Keratinocyte (primary cell): ENCODE measurements around the gene TESK1.

Experiments
- EZH2 ChIP-seq: IDR thresholded peaks from one replicate; pipeline ENCODE4 v1.6.1; 2012; ENCODE audit warnings: inconsistent platforms, mild to moderate bottlenecking, low read length, moderate library complexity
- TF ChIP-seq, protein P1 (sequence below), 3 experiments: IDR thresholded peaks in 1 of 3; conservative IDR thresholded peaks in 1 of 3; optimal IDR thresholded peaks in 1 of 3; 2 replicates in 2 of 3; 3 replicates in 1 of 3; pipeline versions ENCODE3 to v1.5.1; 2011; ENCODE audit warnings: low read length in 3 of 3, mild to moderate bottlenecking in 3 of 3, moderate library complexity in 2 of 3, control low read depth in 1 of 3, inconsistent platforms in 1 of 3; ENCODE audit not compliant: insufficient read depth in 2 of 3; ENCODE audit errors: extremely low read depth in 1 of 3

DNA sequence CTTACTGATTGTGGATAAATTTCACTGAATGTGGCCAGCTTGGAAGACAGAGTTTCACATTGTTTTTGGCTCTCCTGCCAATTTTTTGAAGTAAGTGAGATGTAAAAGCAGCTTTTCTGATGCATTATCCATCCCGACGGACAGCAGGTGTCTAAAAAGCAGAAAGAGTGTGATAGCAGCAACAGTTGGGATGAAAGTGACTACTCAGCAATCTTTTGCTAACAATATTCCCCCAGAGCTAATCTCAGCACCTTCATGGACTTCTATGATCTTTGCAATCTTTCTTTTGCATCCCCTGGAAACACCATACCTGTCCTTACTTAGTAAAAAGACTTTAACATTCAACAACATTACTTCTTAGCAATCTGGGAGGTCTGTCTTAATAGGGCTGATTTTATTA lies 7.8 kb downstream of the TESK1 start:
- TF ChIP-seq, protein P1, sequence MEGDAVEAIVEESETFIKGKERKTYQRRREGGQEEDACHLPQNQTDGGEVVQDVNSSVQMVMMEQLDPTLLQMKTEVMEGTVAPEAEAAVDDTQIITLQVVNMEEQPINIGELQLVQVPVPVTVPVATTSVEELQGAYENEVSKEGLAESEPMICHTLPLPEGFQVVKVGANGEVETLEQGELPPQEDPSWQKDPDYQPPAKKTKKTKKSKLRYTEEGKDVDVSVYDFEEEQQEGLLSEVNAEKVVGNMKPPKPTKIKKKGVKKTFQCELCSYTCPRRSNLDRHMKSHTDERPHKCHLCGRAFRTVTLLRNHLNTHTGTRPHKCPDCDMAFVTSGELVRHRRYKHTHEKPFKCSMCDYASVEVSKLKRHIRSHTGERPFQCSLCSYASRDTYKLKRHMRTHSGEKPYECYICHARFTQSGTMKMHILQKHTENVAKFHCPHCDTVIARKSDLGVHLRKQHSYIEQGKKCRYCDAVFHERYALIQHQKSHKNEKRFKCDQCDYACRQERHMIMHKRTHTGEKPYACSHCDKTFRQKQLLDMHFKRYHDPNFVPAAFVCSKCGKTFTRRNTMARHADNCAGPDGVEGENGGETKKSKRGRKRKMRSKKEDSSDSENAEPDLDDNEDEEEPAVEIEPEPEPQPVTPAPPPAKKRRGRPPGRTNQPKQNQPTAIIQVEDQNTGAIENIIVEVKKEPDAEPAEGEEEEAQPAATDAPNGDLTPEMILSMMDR (optimal IDR thresholded peaks at IDR 0.05 in 1 of 3, IDR thresholded peaks at IDR 0.05 in 1 of 3, conservative IDR thresholded peaks at IDR 0.05 in 1 of 3; ENCODE audit: extremely low read depth in 1 of 3, insufficient read depth in 2 of 3, low read length in 3 of 3): no peak
- no peak for TF ChIP-seq EZH2
